DOHH2 (cell line): Measurements from ENCODE around the gene UTP15.

ENCODE experiments used
- H3F3A ChIP-seq: fragments of 200-600 bp; sonication (generic), shearing (Covaris generic); 2 replicates; pipeline ENCODE4 v1.6.0; 2016; ENCODE audit warnings: antibody characterized with exemption, mild to moderate bottlenecking; ENCODE audit not compliant: control insufficient read depth, insufficient read depth
- H3K27ac ChIP-seq: fragments of 200-600 bp; sonication (generic); 2 replicates; pipeline ENCODE4 v1.5.1; 2014; ENCODE audit warnings: low read depth, mild to moderate bottlenecking, low read length, moderate library complexity
- H3K27me3 ChIP-seq: fragments of 200-600 bp; sonication (generic); 2 replicates; pipeline ENCODE4 v1.6.1; 2014; ENCODE audit warnings: mild to moderate bottlenecking, low read length, mixed read lengths; ENCODE audit not compliant: control insufficient read depth
- H3K36me3 ChIP-seq: fragments of 200-600 bp; sonication (generic); 2 replicates; pipeline ENCODE4 v1.6.1; 2014; ENCODE audit warnings: mild to moderate bottlenecking, low read length, moderate library complexity, mixed read lengths; ENCODE audit not compliant: control insufficient read depth
- H3K4me1 ChIP-seq: fragments of 200-600 bp; sonication (generic); 2 replicates; pipeline ENCODE4 v1.6.1; 2014; ENCODE audit warnings: mild to moderate bottlenecking, low read length, mixed read lengths; ENCODE audit not compliant: control insufficient read depth
- H3K4me2 ChIP-seq: fragments of 200-600 bp; sonication (generic); 2 replicates; pipeline ENCODE4 v1.6.0; 2014; ENCODE audit warnings: mild to moderate bottlenecking, low read length, moderate library complexity
- H3K4me3 ChIP-seq: fragments of 200-600 bp; sonication (generic); 2 replicates; pipeline ENCODE4 v1.5.1; 2014; ENCODE audit warnings: mild to moderate bottlenecking, low read length, mixed read lengths
- H3K79me2 ChIP-seq: fragments of 200-600 bp; sonication (generic); 2 replicates; pipeline ENCODE4 v1.6.1; 2014; ENCODE audit warnings: mild to moderate bottlenecking, low read length, mixed read lengths; ENCODE audit not compliant: control insufficient read depth
- H3K9me2 ChIP-seq: fragments of 200-600 bp; sonication (generic); replicated peaks from 2 replicates; pipeline ENCODE4 v1.6.1; 2014; ENCODE audit warnings: mild to moderate bottlenecking, low read length, mixed read lengths; ENCODE audit not compliant: control insufficient read depth
- H3K9me3 ChIP-seq: fragments of 200-600 bp; sonication (generic); 2 replicates; pipeline ENCODE4 v1.6.1; 2014; ENCODE audit warnings: antibody characterized with exemption, low read length, mixed read lengths; ENCODE audit not compliant: control insufficient read depth, insufficient read depth
- H4K20me1 ChIP-seq: fragments of 200-600 bp; sonication (generic); 2 replicates; pipeline ENCODE4 v1.6.0; 2014; ENCODE audit warnings: low read depth, mild to moderate bottlenecking, antibody characterized with exemption, low read length, moderate library complexity; ENCODE audit not compliant: control insufficient read depth, insufficient read depth
- EZH2phosphoT487 ChIP-seq: fragments of 200-600 bp; sonication (generic); IDR thresholded peaks from 2 replicates; pipeline ENCODE4 v1.6.1; 2017; ENCODE audit warnings: borderline replicate concordance, mild to moderate bottlenecking, antibody characterized with exemption, low read length, moderate library complexity, mixed read lengths
- TF ChIP-seq, protein P1 (sequence below): fragments of 200-600 bp; sonication (generic); IDR thresholded peaks from one replicate; pipeline ENCODE4 v1.5.1; 2014; ENCODE audit warnings: antibody characterized with exemption, mild to moderate bottlenecking, low read depth, low read length; ENCODE audit not compliant: poor library complexity, severe bottlenecking

UTP15 gene

GRCh38 chr5:73617510-73618279 is 52.2 kb downstream of the UTP15 start:
- H3K27ac ChIP-seq = no peak overlapping the region

DNA sequence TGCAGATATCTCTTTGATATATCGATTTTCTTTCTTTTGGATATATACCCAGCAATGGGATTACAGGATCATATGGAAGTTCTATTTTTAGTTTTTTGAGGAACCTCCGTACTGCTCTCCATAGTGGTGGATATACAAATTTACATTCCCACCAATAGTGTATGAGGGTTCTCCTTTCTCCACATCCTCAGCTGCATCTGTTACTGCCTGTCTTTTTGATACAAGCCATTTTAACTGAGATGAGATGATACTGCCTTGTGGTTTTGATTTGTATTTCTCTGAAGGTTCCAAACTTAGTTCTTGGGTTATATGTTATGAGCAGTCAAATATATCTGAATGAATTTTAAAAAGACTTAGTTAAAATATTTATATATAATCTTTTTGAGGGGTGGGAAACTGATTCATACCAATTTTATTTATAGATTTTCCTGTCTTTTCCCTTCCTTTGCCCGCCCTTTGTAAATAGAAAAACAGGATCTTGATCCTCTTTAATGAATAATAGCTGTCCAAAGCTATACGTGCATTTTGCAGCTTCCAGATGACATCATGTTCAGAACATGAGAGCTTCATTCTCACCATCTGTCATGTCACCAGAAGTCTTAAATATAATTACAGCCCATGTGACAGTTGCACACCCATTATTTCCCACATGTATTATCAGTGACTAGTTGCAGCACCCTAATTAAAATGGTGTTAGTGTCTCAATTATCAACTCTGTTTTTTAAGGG is 54.2 kb downstream of the UTP15 start:
- H3K79me2 ChIP-seq = no peaks in the 10 kb centered on the region
- H4K20me1 ChIP-seq = no peaks in the 10 kb centered on the region
- no peaks in the 10 kb centered on the region for H3K36me3 ChIP-seq
- no peaks in the 10 kb centered on the region for H3K4me1 ChIP-seq
- H3F3A ChIP-seq = no peaks in the 10 kb centered on the region
- no peak overlapping the region for H3K4me2 ChIP-seq
- H3K9me3 ChIP-seq = no peaks in the 10 kb centered on the region
- H3K27me3 ChIP-seq = peaks cover 9% of the 10 kb centered on the region
- H3K4me3 ChIP-seq = no peak overlapping the region
- H3K27ac ChIP-seq = no peak overlapping the region
- no peaks in the 10 kb centered on the region for H3K9me2 ChIP-seq
- TF ChIP-seq EZH2phosphoT487 = no peak
- TF ChIP-seq, protein P1, sequence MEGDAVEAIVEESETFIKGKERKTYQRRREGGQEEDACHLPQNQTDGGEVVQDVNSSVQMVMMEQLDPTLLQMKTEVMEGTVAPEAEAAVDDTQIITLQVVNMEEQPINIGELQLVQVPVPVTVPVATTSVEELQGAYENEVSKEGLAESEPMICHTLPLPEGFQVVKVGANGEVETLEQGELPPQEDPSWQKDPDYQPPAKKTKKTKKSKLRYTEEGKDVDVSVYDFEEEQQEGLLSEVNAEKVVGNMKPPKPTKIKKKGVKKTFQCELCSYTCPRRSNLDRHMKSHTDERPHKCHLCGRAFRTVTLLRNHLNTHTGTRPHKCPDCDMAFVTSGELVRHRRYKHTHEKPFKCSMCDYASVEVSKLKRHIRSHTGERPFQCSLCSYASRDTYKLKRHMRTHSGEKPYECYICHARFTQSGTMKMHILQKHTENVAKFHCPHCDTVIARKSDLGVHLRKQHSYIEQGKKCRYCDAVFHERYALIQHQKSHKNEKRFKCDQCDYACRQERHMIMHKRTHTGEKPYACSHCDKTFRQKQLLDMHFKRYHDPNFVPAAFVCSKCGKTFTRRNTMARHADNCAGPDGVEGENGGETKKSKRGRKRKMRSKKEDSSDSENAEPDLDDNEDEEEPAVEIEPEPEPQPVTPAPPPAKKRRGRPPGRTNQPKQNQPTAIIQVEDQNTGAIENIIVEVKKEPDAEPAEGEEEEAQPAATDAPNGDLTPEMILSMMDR = no peak

More at GRCh38 chr5:73617510-73618279, 52.2 kb downstream of the UTP15 start:
- Histone ChIP-seq H3K79me2 (no peaks in the 10 kb centered on the region), H3K27me3 (peaks cover 9% of the 10 kb centered on the region), H3K9me2 (no peaks in the 10 kb centered on the region), H3K36me3 (no peaks in the 10 kb centered on the region), H3K4me3 (no peak overlapping the region), H3K9me3 (no peaks in the 10 kb centered on the region), H4K20me1 (no peaks in the 10 kb centered on the region), H3F3A (no peaks in the 10 kb centered on the region), H3K4me2 (no peak overlapping the region), H3K4me1 (no peaks in the 10 kb centered on the region)
- no peak for TF ChIP-seq EZH2phosphoT487
- TF ChIP-seq, protein P1 = no peak

GRCh38 chr5:73620334-73620687 is 54.8 kb downstream of the UTP15 start:
- H3K27me3 ChIP-seq = peaks cover 11% of the 10 kb centered on the region
- H3F3A ChIP-seq = no peaks in the 10 kb centered on the region
- no peak overlapping the region for H3K27ac ChIP-seq
- TF ChIP-seq, protein P1 = no peak
- TF ChIP-seq EZH2phosphoT487 = no peak
- H3K4me2 ChIP-seq = no peak overlapping the region
- H4K20me1 ChIP-seq = no peaks in the 10 kb centered on the region
- H3K4me1 ChIP-seq = no peaks in the 10 kb centered on the region
- no peak overlapping the region for H3K4me3 ChIP-seq
- H3K79me2 ChIP-seq = no peaks in the 10 kb centered on the region
- H3K9me3 ChIP-seq = no peaks in the 10 kb centered on the region
- H3K9me2 ChIP-seq = no peaks in the 10 kb centered on the region
- no peaks in the 10 kb centered on the region for H3K36me3 ChIP-seq
